CD14-positive monocyte (primary cell): ENCODE data around the gene ATXN2. TPM values are rescaled to one million over a fixed set of nuclear protein-coding genes. Genes with fewer than 3 reads are reported as not detected.

Source experiments
- DNase-seq, 3 donors: peaks; one replicate each; pipeline ENCODE4 v3.0.0-alpha.2; 2011 to 2022
- H2AFZ ChIP-seq: 2 replicates; pipeline ENCODE4 v1.6.0; 2012; ENCODE audit warnings: mild to moderate bottlenecking, low read depth, low read length, inconsistent platforms; ENCODE audit not compliant: insufficient read depth, poor library complexity, severe bottlenecking
- H3K27ac ChIP-seq, 2 donors: 1 replicate in 1 of 2; 2 replicates in 1 of 2; pipeline ENCODE4 v1.5.1; 2012 to 2013; ENCODE audit warnings: low read length in 2 of 2, control low read depth in 1 of 2, inconsistent platforms in 1 of 2, low read depth in 1 of 2, mild to moderate bottlenecking in 1 of 2
- H3K27me3 ChIP-seq, 2 donors: one replicate each; pipeline versions ENCODE4 v1.6.0 to v1.6.1; 2011 to 2013; ENCODE audit warnings: low read length in 2 of 2; ENCODE audit not compliant: control insufficient read depth in 2 of 2, insufficient read depth in 2 of 2
- H3K36me3 ChIP-seq, 2 donors: replicated peaks in 1 of 2; 1 replicate in 1 of 2; 2 replicates in 1 of 2; pipeline versions ENCODE4 v1.5.1 to v1.6.1; 2012 to 2013; ENCODE audit warnings: low read length in 2 of 2, control low read depth in 1 of 2, inconsistent platforms in 1 of 2, mild to moderate bottlenecking in 1 of 2; ENCODE audit not compliant: insufficient read depth in 2 of 2, control insufficient read depth in 1 of 2
- H3K4me1 ChIP-seq, 2 donors: 1 replicate in 1 of 2; 2 replicates in 1 of 2; pipeline versions ENCODE4 v1.5.1 to v1.6.1; 2012 to 2013; ENCODE audit warnings: low read length in 2 of 2, control low read depth in 1 of 2, inconsistent platforms in 1 of 2, mild to moderate bottlenecking in 1 of 2, moderate library complexity in 1 of 2; ENCODE audit not compliant: insufficient read depth in 2 of 2, control insufficient read depth in 1 of 2
- H3K4me2 ChIP-seq: replicated peaks from 2 replicates; pipeline ENCODE3; 2012; ENCODE audit warnings: low read length, moderate library complexity, mild to moderate bottlenecking; ENCODE audit not compliant: poor library complexity, severe bottlenecking; ENCODE audit errors: extremely low read depth
- H3K4me3 ChIP-seq, 3 experiments: fragments of 200-600 bp in 1 of 3; sonication (generic) in 1 of 3; replicated peaks in 1 of 3; 1 replicate in 2 of 3; 2 replicates in 1 of 3; pipeline ENCODE4 v1.5.1; 2011 to 2013; ENCODE audit warnings: low read length in 3 of 3, mild to moderate bottlenecking in 3 of 3, control low read depth in 2 of 3, low read depth in 2 of 3, inconsistent platforms in 1 of 3, moderate library complexity in 1 of 3
- H3K79me2 ChIP-seq: 2 replicates; pipeline ENCODE4 v1.6.0; 2012; ENCODE audit warnings: mild to moderate bottlenecking, control low read depth, inconsistent platforms, low read length, moderate library complexity; ENCODE audit not compliant: insufficient read depth
- H3K9ac ChIP-seq: 2 replicates; pipeline ENCODE4 v1.6.0; 2017; ENCODE audit warnings: low read length, mild to moderate bottlenecking; ENCODE audit not compliant: insufficient read depth, poor library complexity, severe bottlenecking
- H3K9me3 ChIP-seq, 2 donors: replicated peaks in 1 of 2; 1 replicate in 1 of 2; 2 replicates in 1 of 2; pipeline versions ENCODE4 v1.5.1 to v1.6.1; 2012 to 2013; ENCODE audit warnings: low read length in 2 of 2, control low read depth in 1 of 2; ENCODE audit not compliant: control insufficient read depth in 1 of 2, insufficient read depth in 1 of 2
- H4K20me1 ChIP-seq: 2 replicates; pipeline ENCODE4 v1.6.0; 2012; ENCODE audit warnings: mild to moderate bottlenecking, low read length, control low read depth, moderate library complexity; ENCODE audit not compliant: insufficient read depth
- H3K27ac Mint-ChIP-seq, 7 donors: one replicate each; pipeline ENCODE4 v1.8.0; 2020; ENCODE audit warnings: mild to moderate bottlenecking in 7 of 7, mixed read lengths in 7 of 7, moderate library complexity in 6 of 7, inconsistent platforms in 2 of 7
- H3K27me3 Mint-ChIP-seq, 3 donors: one replicate each; pipeline ENCODE4 v1.8.0; 2021 to 2022; ENCODE audit warnings: low read depth in 3 of 3, mild to moderate bottlenecking in 3 of 3, mixed read lengths in 3 of 3, moderate library complexity in 3 of 3, inconsistent platforms in 1 of 3
- H3K36me3 Mint-ChIP-seq, 2 donors: one replicate each; pipeline ENCODE4 v1.8.0; 2020; ENCODE audit warnings: mixed read lengths in 2 of 2, inconsistent platforms in 1 of 2, mild to moderate bottlenecking in 1 of 2
- H3K4me1 Mint-ChIP-seq: one replicate; pipeline ENCODE4 v1.8.0; 2020; ENCODE audit warnings: mild to moderate bottlenecking, mixed read lengths
- H3K4me3 Mint-ChIP-seq, 2 donors: one replicate each; pipeline ENCODE4 v1.8.0; 2020; ENCODE audit warnings: mild to moderate bottlenecking in 2 of 2, mixed read lengths in 2 of 2, moderate library complexity in 1 of 2
- H3K9me3 Mint-ChIP-seq, 7 donors: one replicate each; pipeline ENCODE4 v1.8.0; 2020 to 2022; ENCODE audit warnings: mixed read lengths in 7 of 7, mild to moderate bottlenecking in 6 of 7, moderate library complexity in 6 of 7, inconsistent platforms in 2 of 7
- WGBS: methylation state at CpG from one replicate; pipeline ENCODE4 v1.1.5; 2013; ENCODE audit warnings: missing lambda C conversion rate; ENCODE audit not compliant: insufficient coverage; 5-methylcytosine and 5-hydroxymethylcytosine counted together
- intact Hi-C, 2 donors: fragments of 100-400 bp; cut with micrococcal nuclease; formaldehyde crosslinking; loops; one replicate each; pipeline versions ENCODE4 v1.15.0 to v1.15.1; 2023
- polyA plus RNA-seq, 3 donors: library from polyadenylated mRNA; depleted of rRNA in 1 of 3; unstranded in 2 of 3; stranded (reverse) in 1 of 3; fragments of 300-500 nt in 2 of 3; fragments of >200 nt in 1 of 3; fragmentation: Illumina TruSeq in 2 of 3; gene quantifications; 1 replicate in 2 of 3; 2 replicates in 1 of 3; pipeline ENCODE4 v1.2.3, GENCODE V29; 2012 to 2021
- TF ChIP-seq, protein P1 (sequence below): fragments of 200-600 bp; IDR thresholded peaks from one replicate; pipeline ENCODE4 v1.8.0; 2022; ENCODE audit warnings: antibody characterized with exemption, mild to moderate bottlenecking

The ATXN2 gene
- polyA plus RNA-seq, 3 donors: 4.3 to 28.8 (median 11.9) TPM

DNA sequence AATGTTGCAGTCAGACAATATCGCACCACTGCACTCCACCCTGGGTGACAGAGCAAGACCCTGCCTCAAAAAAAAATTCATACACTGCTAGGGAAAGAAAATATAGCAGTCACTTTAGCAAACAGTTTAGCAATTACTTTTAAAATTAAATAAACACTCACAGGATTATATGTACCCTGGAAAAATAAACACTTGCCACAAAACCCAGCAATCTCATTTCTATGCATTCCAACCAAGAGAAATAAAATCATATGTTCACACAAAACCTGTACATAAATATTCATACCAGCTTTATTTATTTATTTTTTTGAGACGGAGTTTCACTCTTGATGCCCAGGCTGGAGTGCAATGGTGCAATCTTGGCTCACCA, 20.2 kb downstream of the ATXN2 start:
- Histone ChIP-seq H3K36me3 (peaks cover 3 to 6% of the 10 kb centered on the region in 2 donors), H3K9me3 (no peaks in the 10 kb centered on the region), H3K4me3 (no peak overlapping the region), H3K79me2 (peaks cover 98% of the 10 kb centered on the region), H3K4me2 (no peak overlapping the region), H3K9ac (no peak overlapping the region), H3K4me1 (peaks cover 0 to 12% of the 10 kb centered on the region in 2 donors), H4K20me1 (peaks cover 95% of the 10 kb centered on the region), H3K27ac (peak overlapping the region in 1 of 2 donors; percentile 17), H3K27me3 (no peaks in the 10 kb centered on the region), H2AFZ (no peak overlapping the region)
- intact Hi-C loops: no loop called here
- Mint-ChIP-seq H3K36me3 (peaks cover 11 to 19% of the 10 kb centered on the region in 2 donors), H3K4me1 (peaks cover 12% of the 10 kb centered on the region), H3K27ac (peak overlapping the region in 4 of 7 donors; percentile 14 to 70 (median 40)), H3K9me3 (no peaks in the 10 kb centered on the region), H3K27me3 (peaks cover 0 to 4% (median 0%) of the 10 kb centered on the region in 3 donors), H3K4me3 (no peak overlapping the region)
- no peak for DNase-seq
- TF ChIP-seq, protein P1, sequence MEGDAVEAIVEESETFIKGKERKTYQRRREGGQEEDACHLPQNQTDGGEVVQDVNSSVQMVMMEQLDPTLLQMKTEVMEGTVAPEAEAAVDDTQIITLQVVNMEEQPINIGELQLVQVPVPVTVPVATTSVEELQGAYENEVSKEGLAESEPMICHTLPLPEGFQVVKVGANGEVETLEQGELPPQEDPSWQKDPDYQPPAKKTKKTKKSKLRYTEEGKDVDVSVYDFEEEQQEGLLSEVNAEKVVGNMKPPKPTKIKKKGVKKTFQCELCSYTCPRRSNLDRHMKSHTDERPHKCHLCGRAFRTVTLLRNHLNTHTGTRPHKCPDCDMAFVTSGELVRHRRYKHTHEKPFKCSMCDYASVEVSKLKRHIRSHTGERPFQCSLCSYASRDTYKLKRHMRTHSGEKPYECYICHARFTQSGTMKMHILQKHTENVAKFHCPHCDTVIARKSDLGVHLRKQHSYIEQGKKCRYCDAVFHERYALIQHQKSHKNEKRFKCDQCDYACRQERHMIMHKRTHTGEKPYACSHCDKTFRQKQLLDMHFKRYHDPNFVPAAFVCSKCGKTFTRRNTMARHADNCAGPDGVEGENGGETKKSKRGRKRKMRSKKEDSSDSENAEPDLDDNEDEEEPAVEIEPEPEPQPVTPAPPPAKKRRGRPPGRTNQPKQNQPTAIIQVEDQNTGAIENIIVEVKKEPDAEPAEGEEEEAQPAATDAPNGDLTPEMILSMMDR: no peak
- WGBS: no CpG with 5 or more reads among the region's 2 CpGs

DNA sequence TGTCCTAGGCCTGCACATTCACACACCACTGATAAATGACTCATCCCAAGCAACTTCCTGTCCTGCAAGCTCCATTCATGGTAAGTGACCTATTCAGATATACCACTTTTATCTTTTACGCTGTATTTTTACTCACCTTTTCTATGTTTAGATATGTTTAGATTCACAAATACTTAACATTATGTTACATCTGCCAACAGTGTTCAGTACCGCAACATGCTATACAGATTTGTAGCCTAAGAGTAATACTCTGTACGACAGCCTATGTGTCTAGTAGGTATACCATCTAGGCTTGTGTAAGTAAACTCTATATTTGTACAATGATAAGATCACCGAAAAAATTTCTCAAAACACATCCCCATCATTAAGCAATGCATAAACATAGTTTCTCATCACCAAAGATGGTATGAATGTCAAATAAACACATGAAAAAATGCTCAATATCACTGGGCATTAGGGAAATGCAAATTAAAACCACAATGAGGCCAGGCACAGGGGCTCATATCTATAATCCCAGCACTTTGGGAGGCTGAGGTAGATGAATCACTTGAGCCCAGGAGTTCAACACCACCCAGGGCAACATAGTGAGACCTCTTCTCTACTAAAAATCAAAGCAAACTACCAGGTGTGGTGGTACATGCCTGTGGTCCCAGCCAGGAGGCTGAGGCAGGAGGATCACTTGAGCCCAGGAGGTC, 20.7 kb downstream of the ATXN2 start:
- Histone ChIP-seq H3K4me2 (no peak overlapping the region), H3K4me1 (peaks cover 3 to 15% of the 10 kb centered on the region in 2 donors), H3K27ac (peak overlapping the region in 1 of 2 donors; percentile 17), H3K4me3 (no peak overlapping the region), H3K79me2 (peaks cover 97% of the 10 kb centered on the region), H3K9ac (no peak overlapping the region), H3K9me3 (no peaks in the 10 kb centered on the region), H2AFZ (no peak overlapping the region), H3K36me3 (peaks cover 3 to 6% of the 10 kb centered on the region in 2 donors), H3K27me3 (no peaks in the 10 kb centered on the region), H4K20me1 (peaks cover 94% of the 10 kb centered on the region)
- Mint-ChIP-seq H3K4me1 (peaks cover 15% of the 10 kb centered on the region), H3K4me3 (no peak overlapping the region), H3K9me3 (no peaks in the 10 kb centered on the region), H3K27me3 (peaks cover 0 to 4% (median 0%) of the 10 kb centered on the region in 3 donors), H3K27ac (peak overlapping the region in 5 of 7 donors; percentile 14 to 70 (median 45)), H3K36me3 (peaks cover 11 to 19% of the 10 kb centered on the region in 2 donors)
- no CpG with 5 or more reads among the region's 4 CpGs for WGBS
- peak; percentile 18 to 57 (median 26) for DNase-seq
- TF ChIP-seq, protein P1: no peak
- intact Hi-C loops: no loop called here
